ENCODE data around the gene RXFP2. TPM values are rescaled to one million over a fixed set of nuclear protein-coding genes. Genes with fewer than 3 reads are reported as not detected.

Gene RXFP2
- total and polyA plus RNA-seq, 2 of the 8 experiments (the other 6 are each of a cell fraction or from before 2014, with no cell fraction given), result not detected

GRCh38 chr13:31846961-31847752, 107.8 kb downstream of the RXFP2 start (continued):
- TF ChIP-seq CHD2 (IDR thresholded peaks at IDR 0.05; ENCODE audit: low read length), result no peak
- TF ChIP-seq POLR2AphosphoS5 (IDR thresholded peaks at IDR 0.05; ENCODE audit: low read depth, low read length), result no peak
- TF ChIP-seq RNF2 (IDR thresholded peaks at IDR 0.05; ENCODE audit: borderline replicate concordance, low read depth, low read length, missing control alignments, poor library complexity, severe bottlenecking), result no peak
- TF ChIP-seq CEBPB (IDR thresholded peaks at IDR 0.05; ENCODE audit: low read depth, low read length), result no peak
- no peak for TF ChIP-seq POLR2A (IDR thresholded peaks at IDR 0.05; ENCODE audit: control extremely low read depth in 1 of 2, low read depth in 2 of 2, low read length in 2 of 2)
- no peak for TF ChIP-seq SP4 (IDR thresholded peaks at IDR 0.05; ENCODE audit: low read length)
- no peak for TF ChIP-seq YY1 (IDR thresholded peaks at IDR 0.05; ENCODE audit: low read depth, low read length)
- no peak for TF ChIP-seq SIRT6 (IDR thresholded peaks at IDR 0.05; ENCODE audit: low read length)
- no peak for TF ChIP-seq SRF (IDR thresholded peaks at IDR 0.05; ENCODE audit: low read depth, low read length)
